GM12874 (cell line): ENCODE results near the gene WNT9B.

Experiments used
- CTCF ChIP-seq: IDR thresholded peaks from 2 replicates; pipeline ENCODE4 v1.5.1; 2011; ENCODE audit warnings: low read depth, mild to moderate bottlenecking, control low read depth, low read length, moderate library complexity; ENCODE audit not compliant: insufficient read depth

The WNT9B gene

GRCh38 chr17:46812624-46813318 lies 38.6 kb upstream of the WNT9B start:
- no peak for TF ChIP-seq CTCF

- TF ChIP-seq CTCF: no peak
These were observed 37.5 kb upstream of the WNT9B start for GRCh38 chr17:46813920-46814319.

- TF ChIP-seq CTCF: no peak
These were observed 36.9 kb upstream of the WNT9B start for GRCh38 chr17:46814446-46814845.

GRCh38 chr17:46815474-46816353 lies 35.7 kb upstream of the WNT9B start:
- TF ChIP-seq CTCF: no peak

- no peak for TF ChIP-seq CTCF
These were observed 34.1 kb upstream of the WNT9B start for GRCh38 chr17:46817151-46817900.

GRCh38 chr17:46817901-46818209 lies 33.5 kb upstream of the WNT9B start:
- TF ChIP-seq CTCF: no peak

GRCh38 chr17:46818316-46818928 lies 33.0 kb upstream of the WNT9B start, which contains the start of gene WNT3:
WNT3 (minus strand) TSS chr17:46818692; CDS start chr17:46818597, 95 bp downstream.
- no peak for TF ChIP-seq CTCF
